HG02759 (cell line): Measurements from ENCODE around the gene CDK14.
"Not testable (repeated sequence)": the region's sequence is repeated elsewhere in the genome, so short reads cannot be mapped to it uniquely, and the experiment has no call there.

ENCODE experiments used
- ATAC-seq: cut with Tn5 transposase; IDR thresholded peaks from one replicate; pipeline ENCODE4 v1.9.1; 2021; ENCODE audit warnings: mild to moderate bottlenecking, moderate library complexity; ENCODE audit not compliant: unreplicated experiment

CDK14 gene

DNA sequence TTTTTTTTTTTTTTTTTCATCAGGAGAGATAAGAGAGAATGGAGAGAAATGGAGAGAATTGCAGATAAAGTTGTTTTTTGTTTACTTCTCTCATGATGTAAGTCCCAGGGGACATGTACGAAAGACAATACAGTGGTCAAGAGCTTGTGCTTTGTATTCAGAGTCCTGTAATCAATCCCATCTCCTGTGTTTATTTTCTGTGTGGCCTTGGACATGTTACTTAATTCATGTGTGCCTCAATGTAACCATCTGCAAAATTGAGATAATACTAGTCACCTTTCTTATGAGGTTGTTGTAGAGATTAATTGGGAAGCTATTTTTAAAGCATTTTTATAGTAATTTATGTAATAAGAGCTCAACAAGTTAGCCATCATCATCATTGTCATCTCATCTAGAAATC is 117.5 kb downstream of the CDK14 start:
- no peak for ATAC-seq

GRCh38 chr7:90715067-90715466 is 118.9 kb downstream of the CDK14 start:
- peak; percentile 58 for ATAC-seq

GRCh38 chr7:90717296-90718060 is 121.4 kb downstream of the CDK14 start:
- no peak for ATAC-seq

DNA sequence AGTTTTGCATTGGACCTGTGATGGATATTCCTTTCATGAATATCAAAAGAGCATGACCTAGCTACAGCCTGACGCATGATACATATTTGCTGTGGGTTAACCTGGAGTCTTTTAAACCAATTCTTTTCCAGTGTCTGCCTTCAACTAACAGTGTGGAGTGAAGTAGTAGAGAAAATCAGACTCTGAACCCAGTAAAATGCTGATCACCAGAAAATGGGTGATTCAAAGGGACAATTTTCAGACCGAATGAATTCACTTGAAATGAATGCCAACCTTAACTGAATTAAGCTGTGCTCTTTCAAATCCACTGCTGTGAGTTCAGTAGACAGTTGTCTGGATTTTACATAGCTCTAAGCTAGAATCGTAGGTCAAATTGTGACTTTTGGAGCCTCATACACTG is 123.0 kb downstream of the CDK14 start:
- ATAC-seq = no peak

DNA sequence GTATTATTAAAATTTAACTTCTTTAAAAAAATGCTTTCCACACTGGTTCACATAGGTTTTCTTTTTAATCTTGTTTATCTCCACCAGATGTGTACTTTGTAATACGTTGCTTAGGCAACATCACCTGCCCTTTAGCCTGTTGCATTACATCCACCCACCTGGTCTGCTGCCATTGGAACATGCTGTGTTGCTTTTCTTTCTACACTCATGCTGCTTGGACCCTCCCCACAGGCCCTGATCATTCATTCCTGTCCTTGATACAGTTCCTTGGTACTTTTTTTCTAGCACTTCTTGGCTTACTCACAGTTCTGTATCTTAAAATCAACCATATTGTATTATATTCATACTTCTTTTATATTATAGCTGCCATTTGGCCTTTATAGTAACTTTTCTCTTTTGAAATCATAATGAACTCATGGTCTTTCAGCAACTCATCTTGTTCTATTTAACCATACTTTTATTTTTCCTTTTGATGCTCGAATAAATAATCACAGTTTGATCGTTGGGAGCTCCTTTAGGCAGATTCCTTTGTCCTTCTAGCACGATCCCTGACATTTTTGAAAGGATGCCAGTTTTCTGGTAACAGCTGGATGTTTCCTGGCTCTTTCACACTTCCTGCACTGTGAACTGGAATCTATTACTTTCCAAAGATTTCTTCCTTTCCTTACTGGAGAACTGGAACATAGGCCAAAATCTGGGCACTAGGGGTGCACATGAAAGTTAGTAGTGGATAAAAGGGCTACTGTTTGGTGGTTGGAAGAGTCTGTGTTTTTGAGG is 125.1 kb downstream of the CDK14 start:
- ATAC-seq = no peak

DNA sequence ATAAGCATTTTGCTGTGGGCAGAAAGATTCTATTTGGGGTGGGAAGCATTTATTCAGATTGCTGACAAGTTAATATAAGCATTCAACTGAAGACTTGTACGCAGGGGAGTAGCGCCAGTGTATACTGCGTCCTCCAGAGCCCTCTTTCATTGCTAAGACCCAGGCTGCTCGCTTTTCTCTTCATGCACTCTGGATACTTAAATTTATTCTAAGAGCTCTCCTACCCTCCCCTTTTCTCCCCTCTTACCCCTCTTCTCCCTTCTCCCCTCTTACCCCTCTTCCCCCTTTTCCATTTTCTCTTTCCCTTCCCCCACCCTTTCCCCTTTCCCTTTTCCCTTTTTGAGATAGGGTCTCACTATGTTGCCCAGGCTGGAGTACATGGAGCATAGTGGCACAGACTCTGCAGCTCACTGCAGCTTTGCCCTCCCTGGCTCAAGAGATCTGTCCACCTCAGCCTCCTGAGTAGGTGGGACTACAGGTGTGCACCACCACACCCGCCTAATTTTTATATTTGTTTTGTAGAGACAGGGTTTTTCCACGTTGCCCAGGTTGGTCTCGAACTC is 125.8 kb downstream of the CDK14 start:
- ATAC-seq = no peak

DNA sequence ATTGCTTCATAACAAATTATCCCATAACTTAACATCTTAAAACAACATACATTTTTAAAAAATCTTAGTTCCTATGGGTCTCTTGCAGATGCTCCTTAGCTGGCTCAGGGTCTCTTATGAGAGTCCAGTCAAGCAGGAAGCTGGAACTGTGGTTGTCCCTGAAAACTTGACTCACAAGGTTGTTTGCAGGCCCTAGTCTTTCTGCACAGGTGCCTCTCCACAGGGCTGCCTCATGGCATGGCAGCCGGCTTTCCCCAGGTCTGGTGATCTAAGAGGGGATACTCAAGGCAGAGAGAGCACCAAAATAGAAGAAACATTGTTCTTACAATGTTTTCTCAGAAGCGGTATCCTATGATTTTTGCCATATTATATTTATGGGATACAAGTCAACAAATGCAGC is 127.1 kb downstream of the CDK14 start:
- ATAC-seq = no peak

DNA sequence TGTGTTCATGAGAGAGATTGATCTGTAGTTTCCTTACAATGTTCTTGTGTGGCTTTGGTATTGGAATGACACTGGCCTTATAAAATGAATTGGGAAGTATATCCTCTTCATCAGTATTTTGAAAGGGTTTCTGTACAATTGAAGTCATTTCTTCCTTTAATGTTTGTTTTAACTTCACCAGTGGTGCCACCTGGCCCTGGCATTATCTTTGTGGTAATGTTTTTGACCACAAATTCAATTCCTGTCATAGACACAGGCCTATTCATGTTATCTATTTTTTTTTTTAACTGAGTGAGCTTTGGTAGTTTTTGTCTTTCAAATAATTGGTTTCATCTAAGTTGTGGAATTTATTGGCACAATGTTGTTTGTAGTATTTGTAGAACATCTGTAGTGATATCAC is 127.7 kb downstream of the CDK14 start:
- ATAC-seq = no peak

- ATAC-seq = peak; percentile 48
These were observed 130.0 kb downstream of the CDK14 start for GRCh38 chr7:90726120-90726519.

GRCh38 chr7:90726623-90727022 is 130.5 kb downstream of the CDK14 start:
- peak; percentile 32 for ATAC-seq

DNA sequence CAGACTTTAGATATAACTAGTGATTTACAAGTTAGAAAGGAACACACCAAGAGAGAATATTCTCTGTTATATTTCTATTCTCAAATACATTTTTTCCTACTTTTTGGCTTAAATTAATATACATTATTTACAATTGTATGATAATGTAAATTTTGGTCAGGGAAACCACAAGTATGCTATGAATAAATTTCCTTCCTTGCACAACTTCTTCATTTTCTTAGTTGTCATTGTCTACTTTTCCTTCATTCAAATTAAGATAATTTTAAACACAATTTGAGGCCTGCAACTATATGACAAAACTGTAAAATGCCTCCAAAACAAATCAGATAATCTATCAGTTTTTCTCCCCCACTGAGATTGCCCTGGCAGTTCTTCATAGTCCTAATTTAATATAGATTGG is 131.3 kb downstream of the CDK14 start:
- no peak for ATAC-seq

GRCh38 chr7:90728568-90728967 is 132.4 kb downstream of the CDK14 start:
- peak; percentile 73 for ATAC-seq

- not testable (repeated sequence) for ATAC-seq
These were observed 139.6 kb downstream of the CDK14 start for GRCh38 chr7:90735611-90736280.

DNA sequence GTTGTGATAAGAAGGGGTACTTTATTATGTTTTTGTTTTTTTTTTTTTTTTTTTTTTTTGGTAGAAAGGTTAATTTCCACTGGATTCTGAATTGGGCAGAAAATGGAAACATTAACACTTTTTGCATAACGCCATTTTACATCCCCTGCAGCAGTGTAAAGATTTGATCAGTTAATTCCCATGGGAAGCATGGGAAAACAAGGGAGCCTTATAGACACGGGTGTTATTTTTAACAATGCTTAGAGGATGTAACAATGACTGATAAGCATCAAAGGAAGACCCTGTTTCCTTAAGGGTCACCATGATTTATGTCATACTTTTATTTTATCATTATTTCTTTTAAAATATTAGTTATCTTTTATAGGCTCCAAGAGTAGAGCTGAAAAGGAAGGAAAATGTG is 140.2 kb downstream of the CDK14 start:
- ATAC-seq = no peak

DNA sequence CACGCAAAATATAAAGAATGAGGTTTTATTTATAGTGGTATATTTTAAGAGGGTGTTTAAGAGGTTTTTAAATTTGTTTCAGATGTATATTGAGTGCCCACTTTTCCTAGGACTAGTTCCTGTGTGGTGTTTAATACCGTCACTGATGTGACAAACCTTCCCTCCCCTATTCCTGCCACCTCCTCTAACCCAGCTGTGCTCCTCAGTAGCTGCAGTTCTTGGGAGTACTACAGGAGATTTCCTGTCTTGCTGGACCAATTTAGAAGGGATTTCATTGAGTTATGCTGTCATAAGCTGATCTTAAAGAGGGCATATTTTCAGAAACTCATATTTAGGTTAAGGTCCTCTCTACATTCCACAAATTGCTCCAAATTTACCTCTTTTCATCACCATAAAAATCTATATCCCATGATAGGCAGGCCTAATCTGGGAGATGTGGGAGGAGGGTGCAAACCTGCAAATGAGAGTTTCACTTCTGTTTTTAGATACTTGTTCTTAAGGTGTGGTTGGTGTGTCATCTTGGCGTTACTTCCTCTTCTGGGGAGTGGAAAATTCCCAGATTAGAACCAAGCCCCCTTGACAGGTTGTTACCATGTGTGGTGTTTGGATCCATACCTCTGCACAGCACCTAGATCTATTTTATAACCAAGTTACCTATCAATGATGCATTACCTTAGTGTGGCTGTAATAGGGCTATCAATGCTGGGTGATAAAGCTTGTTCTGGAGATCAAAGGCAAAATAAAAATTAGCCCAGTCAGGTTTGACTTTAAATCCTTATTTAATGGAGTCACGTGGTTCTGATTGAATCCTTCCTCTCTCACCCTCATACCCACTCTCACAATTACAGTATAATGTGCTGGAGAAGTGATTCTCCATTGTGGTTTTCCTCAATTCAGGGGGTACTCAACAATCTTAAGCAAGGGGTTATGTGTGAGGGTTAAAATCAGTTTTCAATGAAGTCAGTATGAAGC is 141.1 kb downstream of the CDK14 start:
- ATAC-seq = peak; percentile 95

DNA sequence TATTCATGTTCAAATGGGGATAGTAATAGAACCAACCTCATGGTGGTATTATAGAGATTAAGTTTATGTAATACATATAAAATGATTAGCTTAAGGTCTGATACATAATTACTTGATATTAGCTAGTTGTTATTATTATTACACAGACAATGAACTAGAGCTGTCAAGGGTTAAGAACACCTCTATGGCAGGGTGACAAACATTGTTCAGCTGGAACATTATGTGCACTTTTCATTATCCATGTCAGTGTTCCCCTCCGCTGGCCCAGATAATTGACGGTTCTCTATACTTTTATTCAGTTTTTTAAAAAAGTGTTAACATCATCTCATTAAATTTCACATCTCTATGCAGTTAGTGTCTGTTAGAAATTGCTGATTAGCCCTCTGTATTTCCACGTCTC is 142.1 kb downstream of the CDK14 start:
- ATAC-seq = no peak

DNA sequence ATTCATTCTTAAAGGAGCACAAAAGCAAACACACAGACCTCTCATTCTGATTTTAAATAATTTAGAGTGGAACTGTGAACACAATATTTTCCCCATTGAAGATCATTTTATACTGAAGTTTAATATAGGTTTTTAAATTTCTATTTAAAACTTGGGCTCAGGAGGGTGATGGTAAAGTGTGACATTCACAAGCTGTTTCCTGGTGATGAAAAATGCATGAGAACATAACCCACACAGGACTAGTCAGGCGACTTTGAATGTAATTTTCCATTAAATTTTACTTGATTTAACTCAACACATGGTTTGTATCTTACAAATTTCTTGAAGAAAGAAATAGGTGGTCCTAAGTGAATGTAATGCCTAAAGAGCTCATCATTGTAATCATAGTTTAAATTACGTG is 143.6 kb downstream of the CDK14 start:
- ATAC-seq = no peak

DNA sequence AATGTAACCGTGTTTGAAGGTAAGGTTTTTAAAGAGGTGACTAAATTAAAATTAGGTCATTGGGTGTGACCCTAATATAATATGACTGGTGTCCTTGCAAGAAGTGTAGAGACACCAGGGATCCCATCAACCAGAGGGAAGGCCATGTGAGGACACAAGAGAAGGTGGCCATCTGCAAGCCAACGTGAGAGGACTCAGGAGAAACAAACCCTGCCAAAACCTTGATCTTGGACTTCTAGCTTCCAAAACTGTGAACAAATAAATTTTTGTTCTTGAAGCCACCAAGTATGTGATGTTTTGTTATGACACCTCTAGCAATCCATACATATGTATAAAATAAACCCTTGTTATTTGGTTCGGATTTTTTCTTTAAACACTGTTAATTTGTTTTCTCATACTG is 144.3 kb downstream of the CDK14 start:
- ATAC-seq = no peak

DNA sequence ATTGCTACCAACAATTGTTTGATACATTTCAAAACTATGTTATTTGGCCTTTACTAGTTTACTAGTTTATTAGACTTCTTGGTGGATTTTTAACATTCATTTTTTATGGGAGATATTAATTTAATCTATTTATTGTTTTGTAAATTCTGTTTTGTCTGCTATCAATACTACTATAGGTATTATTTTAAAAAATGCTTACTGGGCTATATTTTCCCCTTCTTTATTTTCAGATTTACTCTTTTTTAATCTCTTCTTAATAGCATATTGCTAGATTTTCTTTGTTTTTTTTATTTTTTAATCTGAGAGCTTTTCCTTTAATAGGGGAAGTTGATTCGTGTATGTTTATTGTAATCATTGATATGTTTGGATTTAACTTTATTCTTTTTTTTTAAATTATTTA is 147.5 kb downstream of the CDK14 start:
- ATAC-seq = no peak

GRCh38 chr7:90747516-90747915 is 151.4 kb downstream of the CDK14 start:
- no peak for ATAC-seq
